ENCODE measurements around the gene GPX8. TPM values are rescaled to one million over a fixed set of nuclear protein-coding genes. Genes with fewer than 3 reads are reported as not detected.

Gene GPX8
- total RNA-seq, 1 experiment from 2014 or later: 24.8 TPM

GRCh38 chr5:55154873-55155272 lies 5.1 kb upstream of the GPX8 start:
- TF ChIP-seq REST (IDR thresholded peaks at IDR 0.05; ENCODE audit: insufficient read depth in 1 of 2, low read depth in 2 of 2, low read length in 1 of 2) (no peak), POLR2AphosphoS5 (IDR thresholded peaks at IDR 0.05; ENCODE audit: low read depth, low read length) (no peak), CTCF (IDR thresholded peaks at IDR 0.05) (no peak), TCF7L2 (IDR thresholded peaks at IDR 0.05; ENCODE audit: low read depth, low read length) (no peak), SIN3A (IDR thresholded peaks at IDR 0.05; ENCODE audit: borderline replicate concordance, insufficient read depth, low read depth, low read length) (no peak)
- BruUV-seq (replicated peaks): no TSS peak
- H3K27ac ChIP-seq (ENCODE audit: low read length): no peak overlapping the region

GRCh38 chr5:55160493-55161209 lies 680 bp downstream of the GPX8 start:
- POLR2A ChIA-PET: no interaction called here
- in situ Hi-C loops (cut with HindIII; ENCODE audit: low pct_unique_long_range_greater_than_20kb, low sequenced_read_pairs) (no loop called here), intact Hi-C loops (cut with micrococcal nuclease; ENCODE audit: unreplicated experiment) (no loop called here)
- no TSS peak for BruUV-seq (replicated peaks)
- Histone ChIP-seq H3K27ac (ENCODE audit: low read length) (peak overlapping the region; percentile 98), H3K27me3 (ENCODE audit: control insufficient read depth, insufficient read depth, low read length) (no peaks in the 10 kb centered on the region), H3K9me3 (ENCODE audit: control insufficient read depth, insufficient read depth, low read depth, low read length) (no peaks in the 10 kb centered on the region), H3K4me1 (ENCODE audit: control insufficient read depth, insufficient read depth, low read length) (peaks cover 5% of the 10 kb centered on the region; the same call in 1 of the 2 replicates), H3K36me3 (ENCODE audit: control insufficient read depth, insufficient read depth, low read length) (peaks cover 10% of the 10 kb centered on the region; the same call in 1 of the 2 replicates), H3K4me3 (ENCODE audit: low read depth in 2 of 2, low read length in 2 of 2) (peak overlapping the region; percentile 70 to 82)
- TF ChIP-seq POLR2AphosphoS5 (IDR thresholded peaks at IDR 0.05; ENCODE audit: low read depth, low read length) (peak; percentile 75; the same call in 1 of the 2 replicates), REST (IDR thresholded peaks at IDR 0.05; ENCODE audit: insufficient read depth in 1 of 2, low read depth in 2 of 2, low read length in 1 of 2) (no peak)
- DNase-seq (ENCODE audit: low read depth, low spot score): no peak
- CTCF ChIA-PET: interaction anchor here (1.0 to 1.7 kb wide), 6 partner anchors 14 to 644 kb away, joined by 3 to 19 read pairs (median 6); partner anchors contain the start of gene SNX18
- ATAC-seq: peak; percentile 82

More at GRCh38 chr5:55154873-55155272, 5.1 kb upstream of the GPX8 start:
- no peaks in the 10 kb centered on the region for H3K36me3 ChIP-seq (ENCODE audit: control insufficient read depth, insufficient read depth, low read length)
- H3K4me1 ChIP-seq (ENCODE audit: control insufficient read depth, insufficient read depth, low read length): no peaks in the 10 kb centered on the region
- DNase-seq (ENCODE audit: low read depth, low spot score) (no peak), ATAC-seq (no peak)
- ChIA-PET POLR2A (no interaction called here), CTCF (no interaction called here)
- intact Hi-C loops (cut with micrococcal nuclease; ENCODE audit: unreplicated experiment): loop anchor here (5.0 kb wide), 1 partner anchor 638 kb away; the partner anchor contains the start of gene SNX18
- in situ Hi-C loops (cut with HindIII; ENCODE audit: low pct_unique_long_range_greater_than_20kb, low sequenced_read_pairs): no loop called here
- no peaks in the 10 kb centered on the region; the same call in none of the 2 replicates for H3K27me3 ChIP-seq (ENCODE audit: control insufficient read depth, insufficient read depth, low read length)
- H3K4me3 ChIP-seq (ENCODE audit: low read depth in 2 of 2, low read length in 2 of 2): no peak overlapping the region
- H3K9me3 ChIP-seq (ENCODE audit: control insufficient read depth, insufficient read depth, low read depth, low read length): no peaks in the 10 kb centered on the region
